Trophoblast cell (in vitro differentiated cells and primary cell): Measurements from ENCODE around the gene DMXL1.

Experiments
- DNase-seq, 2 donors: peaks; one replicate each; pipeline ENCODE4 v3.0.0-alpha.2; 2016
- H2AFZ ChIP-seq: 2 replicates; pipeline ENCODE4 v1.6.1; 2013; ENCODE audit warnings: low read length, moderate library complexity, mild to moderate bottlenecking; ENCODE audit not compliant: insufficient read depth, poor library complexity
- H2AK5ac ChIP-seq: 2 replicates; pipeline ENCODE4 v1.6.1; 2013; ENCODE audit warnings: mild to moderate bottlenecking, low read length
- H2BK120ac ChIP-seq: 2 replicates; pipeline ENCODE4 v1.6.1; 2013; ENCODE audit warnings: low read length, mild to moderate bottlenecking, moderate library complexity; ENCODE audit not compliant: insufficient read depth, poor library complexity
- H2BK12ac ChIP-seq: 2 replicates; pipeline ENCODE4 v1.6.1; 2013; ENCODE audit warnings: mild to moderate bottlenecking, low read length, moderate library complexity
- H2BK5ac ChIP-seq: 2 replicates; pipeline ENCODE4 v1.6.1; 2013; ENCODE audit warnings: low read length, low read depth, moderate library complexity, mild to moderate bottlenecking; ENCODE audit not compliant: poor library complexity
- H3K14ac ChIP-seq: 2 replicates; pipeline ENCODE4 v1.6.1; 2013; ENCODE audit warnings: mild to moderate bottlenecking, low read length
- H3K18ac ChIP-seq: 2 replicates; pipeline ENCODE4 v1.6.1; 2013; ENCODE audit warnings: mild to moderate bottlenecking, low read length
- H3K23ac ChIP-seq: 2 replicates; pipeline ENCODE4 v1.6.1; 2013; ENCODE audit warnings: low read length
- H3K27ac ChIP-seq: 2 replicates; pipeline ENCODE4 v1.5.1; 2013; ENCODE audit warnings: low read depth, mild to moderate bottlenecking, inconsistent platforms, low read length, moderate library complexity
- H3K27me3 ChIP-seq: 2 replicates; pipeline ENCODE4 v1.6.1; 2013; ENCODE audit warnings: inconsistent platforms, mild to moderate bottlenecking, low read length, moderate library complexity; ENCODE audit not compliant: insufficient read depth
- H3K36me3 ChIP-seq, 2 experiments: 1 replicate in 1 of 2; 2 replicates in 1 of 2; pipeline ENCODE4 v1.6.1; 2013; ENCODE audit warnings: low read length in 2 of 2, mild to moderate bottlenecking in 2 of 2, moderate library complexity in 1 of 2; ENCODE audit not compliant: insufficient read depth in 2 of 2, control insufficient read depth in 1 of 2
- H3K4ac ChIP-seq: 2 replicates; pipeline ENCODE4 v1.6.1; 2013; ENCODE audit warnings: low read depth, mild to moderate bottlenecking, low read length, moderate library complexity
- H3K4me1 ChIP-seq, 2 experiments: 1 replicate in 1 of 2; 2 replicates in 1 of 2; pipeline ENCODE4 v1.6.1; 2013; ENCODE audit warnings: low read length in 2 of 2, mild to moderate bottlenecking in 2 of 2, moderate library complexity in 1 of 2; ENCODE audit not compliant: insufficient read depth in 2 of 2, control insufficient read depth in 1 of 2
- H3K4me2 ChIP-seq: 2 replicates; pipeline ENCODE4 v1.6.1; 2013; ENCODE audit warnings: inconsistent platforms, mild to moderate bottlenecking, low read length, moderate library complexity
- H3K4me3 ChIP-seq: 2 replicates; pipeline ENCODE4 v1.5.1; 2013; ENCODE audit warnings: mild to moderate bottlenecking, low read depth, low read length, inconsistent platforms
- H3K79me1 ChIP-seq: one replicate; pipeline ENCODE4 v1.6.1; 2013; ENCODE audit warnings: low read length
- H3K79me2 ChIP-seq: 2 replicates; pipeline ENCODE4 v1.6.1; 2013; ENCODE audit warnings: low read length, mild to moderate bottlenecking; ENCODE audit not compliant: control insufficient read depth, insufficient read depth, poor library complexity
- H3K9ac ChIP-seq: 2 replicates; pipeline ENCODE4 v1.6.1; 2013; ENCODE audit warnings: mild to moderate bottlenecking, low read length
- H3K9me3 ChIP-seq: 2 replicates; pipeline ENCODE4 v1.6.1; 2013; ENCODE audit warnings: low read depth, mild to moderate bottlenecking, control low read depth, inconsistent platforms, low read length; ENCODE audit not compliant: insufficient read depth
- H4K12ac ChIP-seq: 2 replicates; pipeline ENCODE4 v1.6.1; 2013; ENCODE audit warnings: low read depth, mild to moderate bottlenecking, low read length, moderate library complexity
- H4K8ac ChIP-seq: 2 replicates; pipeline ENCODE4 v1.6.1; 2013; ENCODE audit warnings: low read depth, mild to moderate bottlenecking, low read length, moderate library complexity
- H4K91ac ChIP-seq: one replicate; pipeline ENCODE4 v1.6.1; 2013; ENCODE audit warnings: low read depth, mild to moderate bottlenecking, low read length, moderate library complexity
- WGBS: extraction: QIAGEN DNeasy Blood & Tissue Kit; methylation state at CpG from one replicate; pipeline ENCODE4 v1.1.7; 2013; ENCODE audit warnings: missing lambda C conversion rate; ENCODE audit not compliant: insufficient read length, insufficient coverage; ENCODE audit errors: extremely low coverage; 5-methylcytosine and 5-hydroxymethylcytosine counted together

DMXL1 gene

DNA sequence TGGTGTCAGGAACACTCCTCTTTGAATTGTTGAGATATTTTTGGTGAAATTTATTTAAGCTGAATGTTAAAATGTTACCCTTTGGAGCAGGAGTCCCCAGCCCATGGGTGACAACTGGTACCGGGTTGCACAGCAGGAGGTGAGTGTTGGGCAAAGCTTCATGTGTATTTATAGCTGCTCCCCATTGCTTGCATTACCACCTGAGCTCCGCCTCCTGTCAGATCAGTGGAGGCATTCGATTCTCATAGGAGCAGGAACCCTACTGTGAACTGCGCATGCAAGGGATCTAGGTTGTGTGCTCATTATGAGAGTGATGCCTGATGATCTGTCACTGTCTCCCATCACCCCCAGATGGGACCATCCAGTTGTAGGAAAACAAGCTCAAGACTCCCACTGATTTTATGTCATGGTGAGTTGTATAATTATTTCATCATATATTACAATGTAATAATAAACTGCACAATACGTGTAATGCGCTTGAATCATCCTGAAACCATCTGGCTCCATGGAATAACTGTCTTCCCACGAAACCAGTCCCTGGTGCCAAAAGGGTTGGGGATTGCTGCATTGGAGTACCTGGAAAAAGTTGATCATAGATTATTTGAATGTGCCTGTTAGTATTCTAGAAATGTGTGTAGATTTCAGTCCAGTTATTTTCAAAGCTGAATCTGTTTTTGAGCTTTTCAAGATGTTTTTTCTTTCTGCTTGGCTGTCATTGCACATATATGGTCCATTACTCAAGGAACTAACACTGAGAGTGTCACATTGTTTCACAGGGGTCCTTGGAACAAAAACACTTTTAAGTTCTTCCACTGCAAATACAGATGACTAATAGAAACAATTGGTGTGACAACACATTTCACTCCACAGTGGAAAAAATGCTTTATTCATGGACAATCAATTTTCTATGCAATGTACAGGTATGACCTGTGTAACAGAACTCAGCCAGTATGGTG, 180.3 kb downstream of the DMXL1 start:
- Histone ChIP-seq H2BK5ac (no peak overlapping the region), H4K12ac (no peak overlapping the region), H3K4me3 (no peak overlapping the region), H3K23ac (no peak overlapping the region), H3K27me3 (no peaks in the 10 kb centered on the region), H2BK120ac (no peak overlapping the region), H3K9ac (no peak overlapping the region), H3K4me2 (no peak overlapping the region), H3K14ac (no peak overlapping the region), H3K18ac (no peak overlapping the region), H3K4me1 (no peaks in the 10 kb centered on the region), H3K79me1 (no peaks in the 10 kb centered on the region), H4K8ac (no peak overlapping the region), H4K91ac (no peak overlapping the region), H2AK5ac (no peak overlapping the region), H3K4ac (no peak overlapping the region), H3K79me2 (no peaks in the 10 kb centered on the region), H2BK12ac (no peak overlapping the region), H3K9me3 (no peaks in the 10 kb centered on the region), H2AFZ (no peak overlapping the region), H3K36me3 (no peaks in the 10 kb centered on the region), H3K27ac (no peak overlapping the region)
- DNase-seq, result no peak
- no CpG with 5 or more reads among the region's 7 CpGs for WGBS

DNA sequence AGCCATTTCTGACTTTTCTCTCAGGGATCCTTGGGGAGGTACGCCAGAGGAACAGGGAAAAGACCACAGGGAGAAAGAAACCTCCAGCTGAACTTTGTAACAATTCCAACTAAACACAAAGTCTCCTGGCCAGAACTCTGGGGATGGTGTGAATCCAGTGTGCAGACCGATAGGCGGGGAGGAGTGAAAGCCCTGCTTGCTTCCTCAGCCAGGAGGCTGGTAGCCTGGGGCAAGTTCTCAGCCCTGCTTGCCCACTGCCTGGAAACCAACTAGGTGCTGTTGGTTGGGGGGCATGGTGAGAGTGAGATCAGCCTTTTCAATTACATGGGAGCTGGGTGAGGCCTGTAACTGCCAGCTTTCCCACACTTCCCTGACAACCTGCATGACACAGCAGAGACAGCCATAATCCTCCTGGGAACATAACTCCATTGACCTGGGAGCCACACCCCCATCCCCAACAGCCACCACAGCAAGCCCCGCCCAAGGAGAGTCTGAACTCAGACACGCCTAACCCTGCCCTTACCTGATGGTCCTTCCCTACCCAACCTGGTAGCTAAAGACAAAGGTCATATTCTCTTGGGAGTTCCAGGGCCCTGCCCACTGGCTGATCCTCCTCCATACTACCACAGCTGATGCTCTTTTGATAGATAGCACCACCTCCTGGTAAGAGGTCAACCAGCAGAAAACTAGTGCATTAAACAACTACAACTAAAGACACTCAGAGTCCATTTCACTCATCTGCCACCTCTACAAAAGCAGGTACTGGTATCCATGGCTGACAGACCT, 184.9 kb downstream of the DMXL1 start:
- no peak overlapping the region for H4K8ac ChIP-seq
- no peaks in the 10 kb centered on the region for H3K4me1 ChIP-seq
- no peak overlapping the region for H2AFZ ChIP-seq
- no CpG with 5 or more reads among the region's 5 CpGs for WGBS
- no peak overlapping the region for H4K91ac ChIP-seq
- no peak overlapping the region for H2BK12ac ChIP-seq
- no peak overlapping the region for H3K14ac ChIP-seq
- H3K36me3 ChIP-seq, result no peaks in the 10 kb centered on the region
- no peak overlapping the region for H4K12ac ChIP-seq
- H3K18ac ChIP-seq, result no peak overlapping the region
- no peaks in the 10 kb centered on the region for H3K79me2 ChIP-seq
- no peak overlapping the region for H3K9ac ChIP-seq
- H3K27ac ChIP-seq, result no peak overlapping the region
- H2BK120ac ChIP-seq, result no peak overlapping the region
- no peak overlapping the region for H3K23ac ChIP-seq
- H3K4me3 ChIP-seq, result no peak overlapping the region
- H3K27me3 ChIP-seq, result no peaks in the 10 kb centered on the region
- H2BK5ac ChIP-seq, result no peak overlapping the region
- H3K9me3 ChIP-seq, result peaks cover 2% of the 10 kb centered on the region
- no peaks in the 10 kb centered on the region for H3K79me1 ChIP-seq
- no peak overlapping the region for H3K4me2 ChIP-seq
- no peak overlapping the region for H3K4ac ChIP-seq
- peak; percentile 59 to 68 for DNase-seq
- H2AK5ac ChIP-seq, result no peak overlapping the region

DNA sequence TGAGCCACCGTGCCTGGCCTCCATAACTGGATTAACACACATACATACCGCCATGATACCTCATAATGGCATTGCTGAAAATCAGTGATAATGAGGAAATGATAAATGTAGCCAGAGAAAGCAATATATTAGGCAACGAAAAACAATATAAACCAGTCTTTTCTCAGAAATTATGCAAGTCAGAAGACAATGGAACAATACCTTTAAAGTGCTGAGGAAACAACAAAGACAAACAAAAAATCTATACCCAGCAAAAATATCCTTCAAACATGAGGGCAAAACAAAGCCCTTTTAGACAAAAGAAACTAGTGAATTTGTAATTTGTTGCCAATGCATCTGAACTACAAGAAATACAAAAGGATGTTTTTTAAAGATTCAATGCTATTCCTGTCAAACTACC, 186.7 kb downstream of the DMXL1 start:
- Histone ChIP-seq H3K4me3 (no peak overlapping the region), H3K18ac (no peak overlapping the region), H3K14ac (no peak overlapping the region), H2BK5ac (no peak overlapping the region), H4K12ac (no peak overlapping the region), H3K9ac (no peak overlapping the region), H3K23ac (no peak overlapping the region), H3K4me1 (no peaks in the 10 kb centered on the region), H3K79me2 (no peaks in the 10 kb centered on the region), H2AFZ (no peak overlapping the region), H3K27ac (no peak overlapping the region), H2BK120ac (no peak overlapping the region), H3K4me2 (no peak overlapping the region), H3K4ac (no peak overlapping the region), H3K36me3 (no peaks in the 10 kb centered on the region), H3K27me3 (no peaks in the 10 kb centered on the region), H4K91ac (no peak overlapping the region), H4K8ac (no peak overlapping the region), H2BK12ac (no peak overlapping the region), H3K9me3 (peaks cover 4% of the 10 kb centered on the region), H3K79me1 (no peaks in the 10 kb centered on the region), H2AK5ac (no peak overlapping the region)
- no CpG with 5 or more reads among the region's 3 CpGs for WGBS
- no peak for DNase-seq

DNA sequence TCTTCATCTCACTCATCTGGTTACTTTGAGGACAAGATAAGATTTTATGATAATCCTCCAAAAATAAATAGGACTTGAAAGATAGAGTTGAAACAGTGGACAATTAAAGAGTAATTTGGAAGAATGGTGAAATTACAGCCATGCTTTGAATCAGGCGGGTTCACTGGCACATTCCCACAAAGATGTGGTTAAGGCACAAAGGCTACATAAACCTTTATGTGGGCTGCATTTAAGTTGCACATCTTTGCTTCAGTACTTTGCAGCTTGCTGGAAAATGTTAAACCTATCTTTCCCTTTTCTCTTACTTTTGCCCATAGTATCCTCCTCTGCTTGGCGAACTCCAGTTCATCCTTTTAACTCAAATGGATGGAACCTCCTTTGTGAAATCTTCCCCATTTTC, 192.8 kb downstream of the DMXL1 start:
- H2BK5ac ChIP-seq, result no peak overlapping the region
- H3K4me1 ChIP-seq, result no peaks in the 10 kb centered on the region
- H3K27me3 ChIP-seq, result no peaks in the 10 kb centered on the region
- H3K9me3 ChIP-seq, result peaks cover 2% of the 10 kb centered on the region
- H3K9ac ChIP-seq, result no peak overlapping the region
- no peak overlapping the region for H3K27ac ChIP-seq
- H2BK120ac ChIP-seq, result no peak overlapping the region
- H3K79me1 ChIP-seq, result peaks cover 4% of the 10 kb centered on the region
- no peak overlapping the region for H3K4me3 ChIP-seq
- no peak overlapping the region for H4K91ac ChIP-seq
- no peak overlapping the region for H3K18ac ChIP-seq
- H3K36me3 ChIP-seq, result no peaks in the 10 kb centered on the region
- no peak overlapping the region for H2BK12ac ChIP-seq
- DNase-seq, result no peak
- H2AFZ ChIP-seq, result no peak overlapping the region
- H3K4me2 ChIP-seq, result no peak overlapping the region
- H4K8ac ChIP-seq, result no peak overlapping the region
- H4K12ac ChIP-seq, result no peak overlapping the region
- no peak overlapping the region for H3K23ac ChIP-seq
- H3K79me2 ChIP-seq, result peaks cover 3% of the 10 kb centered on the region
- WGBS, result no CpG with 5 or more reads among the region's 2 CpGs
- H3K4ac ChIP-seq, result no peak overlapping the region
- no peak overlapping the region for H3K14ac ChIP-seq
- no peak overlapping the region for H2AK5ac ChIP-seq
